Measurements from ENCODE around the gene EML1. TPM values are rescaled to one million over a fixed set of nuclear protein-coding genes. Genes with fewer than 3 reads are reported as not detected.

EML1 gene
- total and polyA plus RNA-seq, 2 of the 13 experiments (the other 11 are each of a cell fraction or from before 2014, with no cell fraction given), result 0.59 to 1.7 TPM

- TF ChIP-seq ZNF652 (CRISPR knock-in tag; IDR thresholded peaks at IDR 0.05; ENCODE audit: borderline replicate concordance, low read depth), result no peak
- no peak for TF ChIP-seq ARNT2 (CRISPR knock-in tag; IDR thresholded peaks at IDR 0.05; ENCODE audit: low read depth)
- no peak for TF ChIP-seq ZFP1 (CRISPR knock-in tag; IDR thresholded peaks at IDR 0.05)
- no peak for TF ChIP-seq ZNF777 (CRISPR knock-in tag; IDR thresholded peaks at IDR 0.05)
Observed at GRCh38 chr14:99896361-99896760, 103.1 kb downstream of the EML1 start (continued).

GRCh38 chr14:99899578-99900178, 106.5 kb downstream of the EML1 start:
- no peak overlapping the region for H3K27ac ChIP-seq (ENCODE audit: extremely low read length, insufficient read depth, low read length)
- no peaks in the 10 kb centered on the region for H3K79me2 ChIP-seq (ENCODE audit: insufficient read depth, low read length)
- BruUV-seq (replicated peaks), result no TSS peak
- no peak overlapping the region for H3K4me3 ChIP-seq (replicated peaks in 1 of 3; ENCODE audit: insufficient read depth in 1 of 3, low read depth in 2 of 3, low read length in 3 of 3)
- no peaks in the 10 kb centered on the region for H4K20me1 ChIP-seq (ENCODE audit: insufficient read depth, low read length)
- ChIA-PET CTCF (ENCODE audit: low intra/inter-chr PET ratio, low total read pairs) (interaction anchor here (0.9 kb wide), 1 partner anchor 217 kb away, joined by 3 read pairs; no protein-coding TSS in a partner anchor), POLR2A (no interaction called here)
- no peak for DNase-seq (ENCODE audit: low spot score)
- no peak overlapping the region for H3K4me2 ChIP-seq (ENCODE audit: low read depth, low read length)
- in situ Hi-C loops (cut with HindIII; ENCODE audit: extremely low pct_ligation_motif_present, low pct_unique_long_range_greater_than_20kb), result no loop called here
- no peak for ATAC-seq
- TF ChIP-seq ZNF607 (CRISPR knock-in tag; IDR thresholded peaks at IDR 0.05; ENCODE audit: borderline replicate concordance) (no peak), KDM6A (CRISPR knock-in tag; IDR thresholded peaks at IDR 0.05; ENCODE audit: low read depth) (no peak), ZNF75D (CRISPR knock-in tag; IDR thresholded peaks at IDR 0.05; ENCODE audit: borderline replicate concordance) (no peak), NFKBIZ (CRISPR knock-in tag; IDR thresholded peaks at IDR 0.05) (no peak), ZNF235 (CRISPR knock-in tag; IDR thresholded peaks at IDR 0.05; ENCODE audit: borderline replicate concordance) (no peak), ZNF317 (CRISPR knock-in tag; IDR thresholded peaks at IDR 0.05) (no peak), GTF3A (CRISPR knock-in tag; conservative IDR thresholded peaks at IDR 0.05) (no peak), RERE (CRISPR knock-in tag; IDR thresholded peaks at IDR 0.05; ENCODE audit: low read depth) (no peak), HIVEP1 (CRISPR knock-in tag; IDR thresholded peaks at IDR 0.05) (no peak), BCLAF1 (IDR thresholded peaks at IDR 0.05) (no peak)
- H3K4me1 ChIP-seq (ENCODE audit: insufficient read depth, low read length), result peaks cover 10% of the 10 kb centered on the region
- no peaks in the 10 kb centered on the region for H3K27me3 ChIP-seq (ENCODE audit: control insufficient read depth in 1 of 2, insufficient read depth in 2 of 2, low read length in 2 of 2)
- H2AFZ ChIP-seq (ENCODE audit: low read length), result no peak overlapping the region
- intact Hi-C loops (cut with micrococcal nuclease; ENCODE audit: unreplicated experiment), result no loop called here
- no peaks in the 10 kb centered on the region for H3K36me3 ChIP-seq (replicated peaks in 1 of 2; ENCODE audit: control insufficient read depth in 1 of 2, insufficient read depth in 2 of 2, low read length in 2 of 2)
- no peak overlapping the region for H3K9ac ChIP-seq (ENCODE audit: insufficient read depth, low read depth, low read length)
- 43% methylated on average over 7 of the region's 7 CpGs for WGBS (ENCODE audit: low lambda C conversion rate)
- FAIRE-seq, result no peak
- peaks cover 4% of the 10 kb centered on the region; the same call in 1 of the 2 replicates for H3K9me3 ChIP-seq (ENCODE audit: low read length)
